ENCODE results near the gene CD9. TPM values are rescaled to one million over a fixed set of nuclear protein-coding genes. Genes with fewer than 3 reads are reported as not detected.

The CD9 gene
- total RNA-seq, 4 donors from 2014 or later = 48.6 to 337 (median 129) TPM

GRCh38 chr12:6202304-6202703, 2.1 kb downstream of the CD9 start:
- TF ChIP-seq, protein P1, sequence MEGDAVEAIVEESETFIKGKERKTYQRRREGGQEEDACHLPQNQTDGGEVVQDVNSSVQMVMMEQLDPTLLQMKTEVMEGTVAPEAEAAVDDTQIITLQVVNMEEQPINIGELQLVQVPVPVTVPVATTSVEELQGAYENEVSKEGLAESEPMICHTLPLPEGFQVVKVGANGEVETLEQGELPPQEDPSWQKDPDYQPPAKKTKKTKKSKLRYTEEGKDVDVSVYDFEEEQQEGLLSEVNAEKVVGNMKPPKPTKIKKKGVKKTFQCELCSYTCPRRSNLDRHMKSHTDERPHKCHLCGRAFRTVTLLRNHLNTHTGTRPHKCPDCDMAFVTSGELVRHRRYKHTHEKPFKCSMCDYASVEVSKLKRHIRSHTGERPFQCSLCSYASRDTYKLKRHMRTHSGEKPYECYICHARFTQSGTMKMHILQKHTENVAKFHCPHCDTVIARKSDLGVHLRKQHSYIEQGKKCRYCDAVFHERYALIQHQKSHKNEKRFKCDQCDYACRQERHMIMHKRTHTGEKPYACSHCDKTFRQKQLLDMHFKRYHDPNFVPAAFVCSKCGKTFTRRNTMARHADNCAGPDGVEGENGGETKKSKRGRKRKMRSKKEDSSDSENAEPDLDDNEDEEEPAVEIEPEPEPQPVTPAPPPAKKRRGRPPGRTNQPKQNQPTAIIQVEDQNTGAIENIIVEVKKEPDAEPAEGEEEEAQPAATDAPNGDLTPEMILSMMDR (IDR thresholded peaks at IDR 0.05; ENCODE audit: low read depth) = no peak

GRCh38 chr12:6202846-6203245, 2.6 kb downstream of the CD9 start:
- TF ChIP-seq, protein P1 (IDR thresholded peaks at IDR 0.05; ENCODE audit: low read depth) = no peak

- TF ChIP-seq, protein P1 (IDR thresholded peaks at IDR 0.05; ENCODE audit: low read depth) = no peak
These were observed 3.4 kb downstream of the CD9 start for GRCh38 chr12:6203601-6204000.

DNA sequence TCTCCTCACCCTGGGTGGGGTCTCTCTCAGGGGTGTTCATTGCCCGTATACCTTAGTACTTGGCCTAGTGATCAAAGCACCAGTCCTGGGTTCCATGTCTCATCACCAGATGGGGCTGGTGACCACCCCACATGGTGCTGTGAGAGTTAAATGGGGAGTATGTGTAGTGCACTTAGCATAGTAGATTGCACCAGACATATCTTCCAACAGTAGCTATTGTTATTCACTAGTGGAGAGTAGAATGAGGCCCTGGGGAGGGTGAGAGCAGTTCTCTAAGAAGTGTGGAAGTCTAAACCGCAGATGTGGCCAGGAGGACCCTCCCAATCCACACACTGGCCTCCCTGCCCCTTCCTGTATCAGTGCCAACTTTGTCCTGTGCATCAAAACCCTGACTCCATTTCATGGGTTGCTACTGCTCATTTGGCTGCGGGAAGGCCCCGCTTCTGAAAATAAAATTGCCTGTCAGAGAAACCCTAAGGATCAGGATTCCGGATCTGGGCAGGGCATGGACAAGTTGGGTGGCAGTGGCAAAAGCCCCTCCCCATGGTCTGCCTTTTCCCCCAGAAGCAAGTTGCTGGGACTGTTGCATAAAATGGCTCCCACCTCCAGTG, 4.4 kb downstream of the CD9 start:
- TF ChIP-seq, protein P1 (IDR thresholded peaks at IDR 0.05; ENCODE audit: low read depth) = no peak

DNA sequence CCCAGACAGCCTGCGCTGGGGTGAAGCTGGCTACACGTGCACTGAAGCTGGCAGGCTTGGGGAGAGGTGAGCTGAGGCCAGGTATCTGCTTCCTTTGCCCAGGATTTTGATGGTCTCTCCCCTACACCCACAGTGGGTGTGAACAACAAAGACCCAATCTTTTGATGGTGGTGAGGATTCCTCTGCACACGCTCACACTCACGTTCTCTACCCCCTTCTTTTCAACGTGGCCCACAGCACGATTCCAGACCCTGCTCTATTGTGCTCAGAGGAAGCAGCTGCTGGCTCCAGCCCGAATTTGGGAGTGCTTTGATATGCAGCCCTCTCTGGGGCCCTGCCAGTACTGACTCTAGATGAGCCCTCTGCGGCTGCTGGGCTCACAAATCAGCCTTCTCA, 4.9 kb downstream of the CD9 start:
- TF ChIP-seq, protein P1 (IDR thresholded peaks at IDR 0.05; ENCODE audit: low read depth) = no peak

DNA sequence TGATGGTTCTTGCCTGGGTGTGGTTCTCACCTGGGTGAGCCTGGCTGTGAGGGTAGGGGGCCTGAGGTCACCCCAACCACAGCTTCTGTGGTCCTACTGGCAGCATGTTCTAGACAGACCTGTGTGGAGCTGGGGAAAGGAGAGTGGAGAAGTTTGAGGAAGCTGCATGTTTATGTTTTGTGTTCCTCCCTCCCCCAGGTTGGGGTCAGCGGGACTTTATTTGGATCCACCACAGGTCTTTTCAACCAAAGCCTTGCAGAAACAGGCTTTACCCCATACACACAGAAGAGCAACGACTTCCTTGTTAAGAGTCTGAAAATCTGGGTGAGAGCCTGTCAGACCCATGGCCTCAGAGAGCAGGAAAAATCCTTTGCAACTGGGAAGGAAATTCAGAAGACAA, 5.6 kb downstream of the CD9 start:
- TF ChIP-seq, protein P1 (IDR thresholded peaks at IDR 0.05; ENCODE audit: low read depth) = no peak

- TF ChIP-seq, protein P1 (IDR thresholded peaks at IDR 0.05; ENCODE audit: low read depth) = no peak
These were observed 6.1 kb downstream of the CD9 start for GRCh38 chr12:6206327-6206726.

All from subcutaneous adipose tissue (tissue), 4 donors.